Mucosa of stomach (tissue), 1 donor: Measurements from ENCODE around the gene KCNJ15.

Experiments used
- H3K27me3 ChIP-seq: one replicate; pipeline ENCODE4 v1.7.0; 2013; ENCODE audit warnings: mild to moderate bottlenecking, low read length; ENCODE audit not compliant: control insufficient read depth, insufficient read depth
- H3K36me3 ChIP-seq: one replicate; pipeline ENCODE4 v1.7.0; 2013; ENCODE audit warnings: low read length; ENCODE audit not compliant: control insufficient read depth, insufficient read depth
- H3K4me1 ChIP-seq: one replicate; pipeline ENCODE4 v1.7.0; 2013; ENCODE audit warnings: mild to moderate bottlenecking, low read length; ENCODE audit not compliant: control insufficient read depth, insufficient read depth
- H3K4me3 ChIP-seq: one replicate; pipeline ENCODE4 v1.7.0; 2013; ENCODE audit warnings: low read length
- H3K9ac ChIP-seq: one replicate; pipeline ENCODE4 v1.7.0; 2013; ENCODE audit warnings: mild to moderate bottlenecking, low read length, moderate library complexity
- H3K9me3 ChIP-seq: one replicate; pipeline ENCODE4 v1.7.0; 2013; ENCODE audit warnings: mild to moderate bottlenecking, low read length, moderate library complexity; ENCODE audit not compliant: control insufficient read depth
- donor health status: Pancreatic carcinoma.

Gene KCNJ15

GRCh38 chr21:38280454-38280853 is 23.7 kb downstream of the KCNJ15 start:
- Histone ChIP-seq H3K4me1 (no peaks in the 10 kb centered on the region), H3K9ac (no peak overlapping the region), H3K9me3 (no peaks in the 10 kb centered on the region), H3K4me3 (no peak overlapping the region), H3K27me3 (no peaks in the 10 kb centered on the region), H3K36me3 (no peaks in the 10 kb centered on the region)

DNA sequence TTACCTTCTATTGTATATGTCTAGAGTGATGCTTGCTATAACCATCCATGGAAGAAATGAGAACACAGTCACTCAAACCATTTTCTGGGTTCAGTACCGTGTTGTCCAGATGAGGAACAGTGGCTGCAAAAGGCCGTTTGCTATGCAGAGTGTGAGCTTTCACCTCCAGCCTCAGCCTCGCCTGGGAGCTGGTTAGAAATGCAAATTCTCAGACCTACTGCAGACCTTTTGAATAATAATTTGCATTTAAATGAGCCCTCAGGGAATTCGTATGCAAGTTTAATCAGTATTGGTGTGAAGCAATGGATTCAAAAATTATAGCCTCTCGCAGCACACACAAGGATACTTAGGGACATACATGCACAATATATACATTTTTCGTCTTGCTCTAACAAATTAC is 24.1 kb downstream of the KCNJ15 start:
- no peaks in the 10 kb centered on the region for H3K4me1 ChIP-seq
- no peaks in the 10 kb centered on the region for H3K27me3 ChIP-seq
- H3K36me3 ChIP-seq: no peaks in the 10 kb centered on the region
- no peak overlapping the region for H3K9ac ChIP-seq
- no peaks in the 10 kb centered on the region for H3K9me3 ChIP-seq
- no peak overlapping the region for H3K4me3 ChIP-seq

DNA sequence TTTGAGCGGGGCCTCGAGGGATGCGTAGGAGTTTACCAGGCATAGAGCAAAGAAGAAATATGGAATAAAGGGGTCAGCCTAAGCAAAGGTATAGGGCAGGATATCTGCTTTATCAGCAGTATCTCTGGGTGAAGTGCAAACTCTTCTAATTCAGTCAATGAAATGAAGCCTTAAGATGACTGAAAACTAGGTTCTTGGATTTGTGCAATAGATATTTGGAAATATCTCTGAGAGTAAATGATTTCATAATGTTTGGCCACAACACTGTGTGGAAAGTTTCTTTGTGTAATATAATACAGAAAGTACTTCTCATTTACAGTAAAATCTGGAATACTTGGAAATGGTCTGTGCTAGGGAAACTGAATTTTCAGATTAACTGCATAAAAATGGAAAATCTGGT is 26.1 kb downstream of the KCNJ15 start:
- Histone ChIP-seq H3K9me3 (no peaks in the 10 kb centered on the region), H3K9ac (no peak overlapping the region), H3K4me1 (no peaks in the 10 kb centered on the region), H3K36me3 (no peaks in the 10 kb centered on the region), H3K4me3 (no peak overlapping the region), H3K27me3 (no peaks in the 10 kb centered on the region)

GRCh38 chr21:38284216-38284615 is 27.4 kb downstream of the KCNJ15 start:
- no peaks in the 10 kb centered on the region for H3K9me3 ChIP-seq
- no peaks in the 10 kb centered on the region for H3K4me1 ChIP-seq
- H3K36me3 ChIP-seq: no peaks in the 10 kb centered on the region
- H3K4me3 ChIP-seq: no peak overlapping the region
- no peaks in the 10 kb centered on the region for H3K27me3 ChIP-seq
- no peak overlapping the region for H3K9ac ChIP-seq

DNA sequence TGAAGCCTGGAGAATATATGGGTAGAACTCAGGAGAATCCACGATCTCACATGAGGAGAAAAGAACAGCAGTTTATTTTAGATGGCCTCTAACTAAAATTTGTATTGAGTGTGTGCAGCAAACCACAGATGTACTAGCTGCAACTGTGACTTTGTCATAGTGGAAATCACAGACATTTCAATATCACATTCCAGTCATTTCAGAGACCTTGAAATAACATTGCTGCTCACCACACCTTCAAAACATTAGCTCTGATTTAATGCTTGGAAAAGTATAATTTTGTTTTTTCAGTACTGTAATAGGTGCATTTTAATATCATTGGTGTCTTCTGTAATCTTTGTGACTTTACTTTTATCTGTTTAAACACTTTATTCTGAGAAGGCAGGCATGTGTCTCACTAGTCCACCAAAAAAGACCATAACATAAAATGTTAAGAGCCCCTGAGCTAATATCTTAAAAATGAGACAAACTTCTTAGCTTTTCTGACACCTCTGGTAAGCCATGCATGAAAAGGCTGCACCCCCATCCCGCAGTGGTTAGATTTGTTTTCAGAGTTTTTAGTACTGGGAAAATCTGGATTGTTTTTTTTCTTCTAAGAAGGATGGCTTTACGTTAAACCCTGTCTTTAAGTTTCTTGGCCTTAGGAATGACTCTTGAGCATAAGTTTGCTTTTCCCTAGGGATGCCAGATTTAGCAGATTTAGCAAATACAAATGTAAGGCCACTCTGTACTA is 30.1 kb downstream of the KCNJ15 start:
- H3K4me3 ChIP-seq: no peak overlapping the region
- H3K36me3 ChIP-seq: no peaks in the 10 kb centered on the region
- no peaks in the 10 kb centered on the region for H3K9me3 ChIP-seq
- H3K27me3 ChIP-seq: no peaks in the 10 kb centered on the region
- peaks cover under 1% of the 10 kb centered on the region for H3K4me1 ChIP-seq
- no peak overlapping the region for H3K9ac ChIP-seq

GRCh38 chr21:38287476-38287875 is 30.7 kb downstream of the KCNJ15 start:
- H3K27me3 ChIP-seq: no peaks in the 10 kb centered on the region
- no peaks in the 10 kb centered on the region for H3K36me3 ChIP-seq
- H3K4me3 ChIP-seq: no peak overlapping the region
- H3K4me1 ChIP-seq: peaks cover 5% of the 10 kb centered on the region
- H3K9me3 ChIP-seq: no peaks in the 10 kb centered on the region
- no peak overlapping the region for H3K9ac ChIP-seq

GRCh38 chr21:38289705-38290485 is 33.1 kb downstream of the KCNJ15 start:
- peaks cover 23% of the 10 kb centered on the region for H3K4me1 ChIP-seq
- no peaks in the 10 kb centered on the region for H3K36me3 ChIP-seq
- no peaks in the 10 kb centered on the region for H3K9me3 ChIP-seq
- H3K9ac ChIP-seq: no peak overlapping the region
- H3K4me3 ChIP-seq: no peak overlapping the region
- no peaks in the 10 kb centered on the region for H3K27me3 ChIP-seq

DNA sequence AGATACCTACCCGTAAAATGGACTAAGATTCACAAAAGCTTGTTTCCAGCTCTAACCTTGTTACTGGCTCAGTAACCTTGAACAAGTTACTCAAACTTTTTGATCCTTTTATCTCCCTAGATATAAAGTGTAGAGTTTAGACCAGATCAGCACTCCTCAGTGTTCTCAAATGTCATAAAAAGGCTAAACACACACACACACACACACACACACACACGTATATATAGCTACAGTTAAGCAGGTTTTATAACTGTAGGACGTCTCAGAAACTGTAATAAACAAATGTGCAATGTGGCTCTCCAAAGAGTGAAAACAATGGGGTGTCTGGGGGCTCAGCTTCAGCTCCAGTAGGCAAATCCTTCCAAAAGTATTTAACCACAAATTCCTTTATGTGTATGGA is 34.0 kb downstream of the KCNJ15 start:
- Histone ChIP-seq H3K9ac (no peak overlapping the region), H3K4me1 (peaks cover 23% of the 10 kb centered on the region), H3K4me3 (no peak overlapping the region), H3K9me3 (no peaks in the 10 kb centered on the region), H3K36me3 (no peaks in the 10 kb centered on the region), H3K27me3 (no peaks in the 10 kb centered on the region)

DNA sequence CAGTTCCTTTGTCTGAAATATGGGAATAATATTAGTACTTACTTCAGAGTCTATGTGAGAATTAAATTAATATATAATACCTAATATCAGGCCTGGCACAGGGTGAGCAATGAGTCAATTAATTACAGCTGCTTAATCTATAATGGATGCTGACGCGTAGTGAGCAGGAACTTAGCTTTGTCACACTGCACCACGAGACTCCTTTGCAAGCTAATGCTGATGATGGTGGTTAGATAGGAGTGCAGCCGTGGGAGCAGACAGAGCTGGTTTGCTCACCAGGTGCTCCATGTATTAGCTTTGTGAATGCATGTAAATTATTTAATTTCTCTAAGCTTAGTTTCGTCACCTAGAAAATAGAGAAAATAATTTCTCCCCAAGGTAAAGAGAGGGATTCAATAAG is 35.1 kb downstream of the KCNJ15 start:
- no peak overlapping the region for H3K9ac ChIP-seq
- H3K36me3 ChIP-seq: no peaks in the 10 kb centered on the region
- no peaks in the 10 kb centered on the region for H3K9me3 ChIP-seq
- H3K4me1 ChIP-seq: peaks cover 25% of the 10 kb centered on the region
- no peaks in the 10 kb centered on the region for H3K27me3 ChIP-seq
- H3K4me3 ChIP-seq: no peak overlapping the region

- H3K27me3 ChIP-seq: no peaks in the 10 kb centered on the region
- H3K9ac ChIP-seq: no peak overlapping the region
- peaks cover 32% of the 10 kb centered on the region for H3K4me1 ChIP-seq
- no peaks in the 10 kb centered on the region for H3K36me3 ChIP-seq
- no peaks in the 10 kb centered on the region for H3K9me3 ChIP-seq
- H3K4me3 ChIP-seq: no peak overlapping the region
Measured at GRCh38 chr21:38293113-38293512, 36.3 kb downstream of the KCNJ15 start.

DNA sequence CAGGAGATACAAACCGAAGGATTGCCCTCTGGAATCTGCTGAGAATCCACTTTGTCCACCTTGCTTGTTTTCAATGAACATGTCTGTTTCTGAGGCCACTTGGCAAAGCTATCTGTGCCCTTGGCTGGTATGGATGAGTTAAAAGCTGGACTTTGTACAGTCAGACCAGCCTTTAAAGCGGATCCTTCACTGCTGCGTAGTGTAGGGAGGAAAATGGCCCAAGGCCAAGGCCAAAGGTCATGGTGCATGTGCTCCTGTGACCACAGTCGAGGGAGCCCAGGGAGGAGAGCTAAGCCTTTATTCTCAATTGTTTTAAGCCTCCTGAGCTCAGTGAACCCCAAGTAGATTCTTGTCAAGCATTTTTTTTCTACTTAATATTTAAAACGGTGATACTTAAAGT is 37.0 kb downstream of the KCNJ15 start:
- no peaks in the 10 kb centered on the region for H3K9me3 ChIP-seq
- no peaks in the 10 kb centered on the region for H3K27me3 ChIP-seq
- no peak overlapping the region for H3K9ac ChIP-seq
- no peaks in the 10 kb centered on the region for H3K36me3 ChIP-seq
- peaks cover 32% of the 10 kb centered on the region for H3K4me1 ChIP-seq
- H3K4me3 ChIP-seq: no peak overlapping the region

DNA sequence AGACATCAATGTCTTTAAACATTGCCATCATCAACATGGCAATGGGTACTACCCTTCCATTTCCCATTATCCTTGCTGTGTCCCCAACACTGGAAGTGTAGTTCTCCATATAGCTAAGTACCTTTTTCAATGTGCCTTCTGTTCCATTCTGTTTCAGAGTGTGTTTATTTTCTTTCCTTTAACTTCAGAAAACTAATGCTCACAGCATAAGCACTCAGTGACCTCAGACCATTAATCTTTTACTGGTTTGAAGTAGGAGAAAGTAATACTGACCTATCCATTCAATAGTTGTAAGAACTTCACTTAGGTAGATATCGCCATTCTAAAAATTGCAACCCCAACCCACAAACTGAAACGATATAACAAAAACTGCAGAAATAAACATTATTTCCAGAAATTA is 37.8 kb downstream of the KCNJ15 start:
- Histone ChIP-seq H3K9ac (no peak overlapping the region), H3K4me3 (no peak overlapping the region), H3K36me3 (no peaks in the 10 kb centered on the region), H3K27me3 (no peaks in the 10 kb centered on the region), H3K9me3 (no peaks in the 10 kb centered on the region), H3K4me1 (peaks cover 32% of the 10 kb centered on the region)
